ENCODE data around the gene PTPRK.

GRCh38 chr6:127932708-127933107 is 587.7 kb downstream of the PTPRK start:
- TF ChIP-seq, protein P1, sequence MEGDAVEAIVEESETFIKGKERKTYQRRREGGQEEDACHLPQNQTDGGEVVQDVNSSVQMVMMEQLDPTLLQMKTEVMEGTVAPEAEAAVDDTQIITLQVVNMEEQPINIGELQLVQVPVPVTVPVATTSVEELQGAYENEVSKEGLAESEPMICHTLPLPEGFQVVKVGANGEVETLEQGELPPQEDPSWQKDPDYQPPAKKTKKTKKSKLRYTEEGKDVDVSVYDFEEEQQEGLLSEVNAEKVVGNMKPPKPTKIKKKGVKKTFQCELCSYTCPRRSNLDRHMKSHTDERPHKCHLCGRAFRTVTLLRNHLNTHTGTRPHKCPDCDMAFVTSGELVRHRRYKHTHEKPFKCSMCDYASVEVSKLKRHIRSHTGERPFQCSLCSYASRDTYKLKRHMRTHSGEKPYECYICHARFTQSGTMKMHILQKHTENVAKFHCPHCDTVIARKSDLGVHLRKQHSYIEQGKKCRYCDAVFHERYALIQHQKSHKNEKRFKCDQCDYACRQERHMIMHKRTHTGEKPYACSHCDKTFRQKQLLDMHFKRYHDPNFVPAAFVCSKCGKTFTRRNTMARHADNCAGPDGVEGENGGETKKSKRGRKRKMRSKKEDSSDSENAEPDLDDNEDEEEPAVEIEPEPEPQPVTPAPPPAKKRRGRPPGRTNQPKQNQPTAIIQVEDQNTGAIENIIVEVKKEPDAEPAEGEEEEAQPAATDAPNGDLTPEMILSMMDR (conservative IDR thresholded peaks at IDR 0.05) = no peak
- TF ChIP-seq ZFX (IDR thresholded peaks at IDR 0.05) = no peak
